Erythroblast (primary cell): ENCODE data around the gene ASGR2.

Source experiments
- GATA1 ChIP-seq: IDR thresholded peaks from 2 replicates; pipeline ENCODE4 v1.6.1; 2011; ENCODE audit warnings: low read depth, mild to moderate bottlenecking, control low read depth, low read length, moderate library complexity
- POLR2A ChIP-seq: IDR thresholded peaks from 2 replicates; pipeline ENCODE4 v1.6.1; 2011; ENCODE audit warnings: mild to moderate bottlenecking, low read length

DNA sequence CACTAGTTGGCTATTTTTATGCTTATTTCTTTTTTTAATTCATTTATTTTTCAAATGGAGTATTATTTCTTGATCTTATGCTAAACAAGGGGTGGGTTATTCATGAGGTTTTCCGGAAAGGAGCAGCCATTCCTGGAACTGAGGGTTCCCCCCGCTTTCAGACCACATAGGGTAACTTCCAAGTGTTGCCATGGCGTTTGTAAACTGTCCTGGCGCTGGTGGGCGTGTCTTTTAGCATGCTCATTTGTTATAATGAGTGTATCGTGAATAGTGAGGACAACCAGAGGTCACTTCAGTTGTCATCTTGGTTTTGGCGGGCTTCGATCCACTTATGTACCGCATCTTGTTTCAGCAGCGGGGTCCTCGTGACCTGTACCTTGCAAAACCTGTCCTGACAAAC, 29.6 kb upstream of the ASGR2 start:
- no peak for TF ChIP-seq POLR2A
- no peak for TF ChIP-seq GATA1
